Neuronal stem cell (in vitro differentiated cells): ENCODE results near the gene CLMN.
"Not testable (repeated sequence)": the region's sequence is repeated elsewhere in the genome, so short reads cannot be mapped to it uniquely, and the experiment has no call there.

ENCODE experiments used
- DNase-seq: peaks from one replicate; pipeline ENCODE4 v3.0.0-alpha.2; 2013; ENCODE audit warnings: low spot score
- H2AFZ ChIP-seq: one replicate; pipeline ENCODE4 v1.6.1; 2013; ENCODE audit warnings: mild to moderate bottlenecking, low read length, inconsistent platforms
- H2AK5ac ChIP-seq: 2 replicates; pipeline ENCODE4 v1.6.1; 2013; ENCODE audit warnings: low read depth, mild to moderate bottlenecking, inconsistent platforms, low read length, moderate library complexity, mixed read lengths
- H2BK120ac ChIP-seq: 2 replicates; pipeline ENCODE4 v1.6.1; 2013; ENCODE audit warnings: low read depth, mild to moderate bottlenecking, inconsistent platforms, low read length, moderate library complexity, mixed read lengths
- H2BK12ac ChIP-seq: one replicate; pipeline ENCODE4 v1.6.1; 2013; ENCODE audit warnings: low read length, inconsistent platforms
- H2BK15ac ChIP-seq: 2 replicates; pipeline ENCODE4 v1.6.1; 2013; ENCODE audit warnings: mild to moderate bottlenecking, low read length, inconsistent platforms, mixed read lengths
- H2BK5ac ChIP-seq: one replicate; pipeline ENCODE4 v1.6.1; 2013; ENCODE audit warnings: inconsistent platforms, mild to moderate bottlenecking, low read length, moderate library complexity
- H3K14ac ChIP-seq: one replicate; pipeline ENCODE4 v1.6.1; 2013; ENCODE audit warnings: low read length, inconsistent platforms
- H3K18ac ChIP-seq: 2 replicates; pipeline ENCODE4 v1.6.1; 2013; ENCODE audit warnings: low read length, inconsistent platforms
- H3K23ac ChIP-seq: 2 replicates; pipeline ENCODE4 v1.6.1; 2013; ENCODE audit warnings: low read depth, mild to moderate bottlenecking, mixed read lengths, low read length, inconsistent platforms; ENCODE audit not compliant: poor library complexity
- H3K27ac ChIP-seq: replicated peaks from 3 replicates; pipeline ENCODE4 v1.5.1; 2013; ENCODE audit warnings: low read length, inconsistent platforms
- H3K27me3 ChIP-seq, 3 experiments: 2 replicates each; pipeline ENCODE4 v1.6.1; 2013; ENCODE audit warnings: low read length in 3 of 3, mild to moderate bottlenecking in 2 of 3, inconsistent platforms in 1 of 3, low read depth in 1 of 3, mixed read lengths in 1 of 3, moderate library complexity in 1 of 3; ENCODE audit not compliant: control insufficient read depth in 3 of 3, insufficient read depth in 3 of 3
- H3K36me3 ChIP-seq, 2 donors: replicated peaks in 1 of 2; 2 replicates each; pipeline ENCODE4 v1.6.1; 2013; ENCODE audit warnings: low read length in 2 of 2; ENCODE audit not compliant: control insufficient read depth in 2 of 2, insufficient read depth in 2 of 2
- H3K4ac ChIP-seq: 2 replicates; pipeline ENCODE4 v1.6.1; 2013; ENCODE audit warnings: inconsistent platforms, mild to moderate bottlenecking, low read length, moderate library complexity
- H3K4me1 ChIP-seq, 2 donors: 1 replicate in 1 of 2; 2 replicates in 1 of 2; pipeline ENCODE4 v1.6.1; 2013; ENCODE audit warnings: low read length in 2 of 2, low read depth in 1 of 2; ENCODE audit not compliant: control insufficient read depth in 2 of 2, insufficient read depth in 1 of 2
- H3K4me2 ChIP-seq: one replicate; pipeline ENCODE4 v1.6.1; 2013; ENCODE audit warnings: mild to moderate bottlenecking, low read length, inconsistent platforms; ENCODE audit not compliant: insufficient read depth, poor library complexity, severe bottlenecking
- H3K4me3 ChIP-seq, 2 donors: 2 replicates each; pipeline ENCODE4 v1.5.1; 2013; ENCODE audit warnings: low read length in 2 of 2, mild to moderate bottlenecking in 2 of 2, inconsistent platforms in 1 of 2, moderate library complexity in 1 of 2
- H3K79me1 ChIP-seq: one replicate; pipeline ENCODE4 v1.6.1; 2013; ENCODE audit warnings: low read depth, mild to moderate bottlenecking, inconsistent platforms, low read length, moderate library complexity
- H3K9ac ChIP-seq: one replicate; pipeline ENCODE4 v1.6.1; 2013; ENCODE audit warnings: mild to moderate bottlenecking, low read depth, low read length, inconsistent platforms; ENCODE audit not compliant: poor library complexity
- H3K9me3 ChIP-seq, 2 donors: replicated peaks in 1 of 2; 2 replicates each; pipeline versions ENCODE3 to v1.6.1; 2013; ENCODE audit warnings: low read length in 2 of 2, mild to moderate bottlenecking in 2 of 2, inconsistent platforms in 1 of 2, low read depth in 1 of 2, mixed read lengths in 1 of 2, moderate library complexity in 1 of 2; ENCODE audit not compliant: control insufficient read depth in 2 of 2, insufficient read depth in 1 of 2
- H4K8ac ChIP-seq: one replicate; pipeline ENCODE4 v1.6.1; 2013; ENCODE audit warnings: low read depth, mild to moderate bottlenecking, inconsistent platforms, low read length, moderate library complexity
- H4K91ac ChIP-seq: one replicate; pipeline ENCODE4 v1.6.1; 2013; ENCODE audit warnings: low read length, low read depth, mild to moderate bottlenecking, inconsistent platforms; ENCODE audit not compliant: poor library complexity
- WGBS, 2 donors: extraction: QIAGEN DNeasy Blood & Tissue Kit; methylation state at CpG; one replicate each; pipeline ENCODE4 v1.1.7; 2013; ENCODE audit warnings: missing lambda C conversion rate in 2 of 2, mixed read lengths in 1 of 2; ENCODE audit not compliant: insufficient read length in 2 of 2, insufficient replicate concordance in 1 of 2; ENCODE audit errors: extremely low coverage in 2 of 2; 5-methylcytosine and 5-hydroxymethylcytosine counted together

CLMN gene

DNA sequence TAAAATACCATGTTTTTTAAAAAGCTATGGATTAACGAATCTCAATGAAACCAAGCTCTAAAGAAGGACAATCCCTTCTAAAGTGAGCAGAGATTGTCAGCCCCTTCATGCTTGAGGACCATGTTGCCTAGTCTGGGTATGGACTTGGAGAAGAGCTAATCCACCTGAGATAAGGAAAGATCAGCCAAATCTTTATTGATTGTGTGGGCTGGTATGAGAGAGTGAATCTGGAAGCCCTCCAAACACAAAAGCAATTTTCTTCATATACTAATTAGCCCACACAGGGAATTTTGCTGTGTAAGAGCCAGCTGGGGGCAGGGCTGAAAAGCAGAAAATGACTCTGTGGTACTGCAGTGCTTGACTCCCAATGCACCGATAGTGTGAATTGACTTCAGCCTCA is 115.0 kb downstream of the CLMN start:
- Histone ChIP-seq H3K4ac (no peak overlapping the region), H3K27me3 (no peaks in the 10 kb centered on the region), H3K18ac (no peak overlapping the region), H3K9me3 (peaks cover 0 to 11% of the 10 kb centered on the region in 2 donors), H2AK5ac (no peak overlapping the region), H3K4me3 (no peak overlapping the region), H2AFZ (no peak overlapping the region), H2BK5ac (no peak overlapping the region), H3K36me3 (peaks cover 0 to 6% of the 10 kb centered on the region in 2 donors), H3K23ac (no peak overlapping the region), H3K9ac (no peak overlapping the region), H4K8ac (no peak overlapping the region), H3K79me1 (no peaks in the 10 kb centered on the region), H2BK12ac (no peak overlapping the region), H2BK120ac (no peak overlapping the region), H3K4me1 (no peaks in the 10 kb centered on the region), H4K91ac (no peak overlapping the region), H3K27ac (no peak overlapping the region), H3K14ac (no peak overlapping the region), H3K4me2 (no peak overlapping the region), H2BK15ac (no peak overlapping the region)
- DNase-seq, result no peak
- no CpG with 5 or more reads among the region's 2 CpGs for WGBS, 2 donors

DNA sequence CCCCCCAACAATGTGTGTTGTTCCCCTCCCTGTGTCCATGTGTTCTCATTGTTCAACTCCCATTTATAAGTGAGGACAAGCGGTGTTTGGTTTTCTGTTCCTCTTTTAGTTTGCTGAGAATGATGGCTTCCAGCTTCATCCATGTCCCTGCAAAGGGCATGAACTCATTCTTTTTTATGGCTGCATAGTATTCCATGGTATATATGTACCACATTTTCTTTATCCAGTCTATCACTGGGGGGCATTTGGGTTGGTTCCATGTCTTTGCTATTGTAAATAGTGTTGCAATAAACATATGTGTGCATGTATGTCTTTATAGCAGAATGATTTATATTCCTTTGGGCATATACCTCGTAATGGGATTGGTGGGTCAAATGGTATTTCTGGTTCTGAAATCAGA is 118.0 kb downstream of the CLMN start:
- not testable (repeated sequence) for H2AFZ ChIP-seq, H3K9ac ChIP-seq, H3K4me1 ChIP-seq, H3K14ac ChIP-seq, H3K4me3 ChIP-seq, H3K18ac ChIP-seq, H4K8ac ChIP-seq, H2BK12ac ChIP-seq, H2BK5ac ChIP-seq, H2BK120ac ChIP-seq, DNase-seq, H4K91ac ChIP-seq, H3K36me3 ChIP-seq, H3K27ac ChIP-seq, H3K4me2 ChIP-seq, H2AK5ac ChIP-seq, H3K4ac ChIP-seq, H3K27me3 ChIP-seq, H3K79me1 ChIP-seq, H3K23ac ChIP-seq, H2BK15ac ChIP-seq
- peaks cover 0 to 11% of the 10 kb centered on the region in 2 donors for H3K9me3 ChIP-seq
- no CpG with 5 or more reads among the region's 2 CpGs for WGBS, 2 donors

GRCh38 chr14:95200404-95200803 is 119.3 kb downstream of the CLMN start:
- no peak for DNase-seq

DNA sequence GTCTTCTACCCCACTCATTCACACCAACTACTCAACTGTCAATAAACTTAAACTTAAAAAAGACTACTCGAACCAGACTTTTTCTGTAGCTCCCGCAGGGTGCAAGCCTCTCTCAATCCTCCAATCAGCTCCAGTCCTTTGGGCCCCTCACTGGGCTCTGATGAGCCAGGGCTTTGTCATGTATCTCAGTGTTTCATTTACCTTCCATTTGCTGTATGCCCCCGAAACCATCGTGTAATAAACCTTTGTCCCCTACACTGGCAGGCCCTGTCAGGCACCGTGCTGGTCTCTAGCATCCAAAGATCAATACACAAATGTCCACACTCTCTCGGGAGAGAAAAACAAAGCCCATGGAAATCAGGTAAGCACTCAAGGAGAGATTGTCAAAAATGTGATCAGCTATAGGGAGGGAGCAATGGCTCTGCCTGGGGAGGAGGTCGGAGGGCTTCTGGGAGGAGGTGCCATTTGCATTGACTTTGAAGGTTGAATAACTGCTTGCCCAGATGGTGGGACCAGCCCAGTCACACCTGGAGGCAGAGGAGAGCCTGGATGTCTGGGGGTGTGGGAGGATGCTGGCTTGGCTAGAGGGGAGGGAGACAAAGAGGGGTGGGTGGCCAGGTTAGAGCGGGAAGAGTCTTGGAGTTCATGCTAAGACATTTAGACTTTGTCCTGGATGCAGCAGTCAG is 120.3 kb downstream of the CLMN start:
- Histone ChIP-seq H3K4me1 (peaks cover 0 to 12% of the 10 kb centered on the region in 2 donors), H3K14ac (no peak overlapping the region), H3K4me3 (no peak overlapping the region), H3K27ac (no peak overlapping the region), H4K91ac (no peak overlapping the region), H2AFZ (no peak overlapping the region), H3K9me3 (peaks cover 0 to 6% of the 10 kb centered on the region in 2 donors), H2BK5ac (no peak overlapping the region), H3K4ac (no peak overlapping the region), H2BK12ac (no peak overlapping the region), H3K4me2 (no peak overlapping the region), H3K36me3 (peaks cover 0 to 6% of the 10 kb centered on the region in 2 donors), H3K23ac (no peak overlapping the region), H2AK5ac (no peak overlapping the region), H3K79me1 (no peaks in the 10 kb centered on the region), H2BK15ac (no peak overlapping the region), H4K8ac (no peak overlapping the region), H3K18ac (no peak overlapping the region), H3K9ac (no peak overlapping the region), H3K27me3 (no peaks in the 10 kb centered on the region), H2BK120ac (no peak overlapping the region)
- DNase-seq, result no peak
- no CpG with 5 or more reads among the region's 8 CpGs for WGBS, 2 donors

More at GRCh38 chr14:95200404-95200803, 119.3 kb downstream of the CLMN start:
- Histone ChIP-seq H3K4me3 (peak overlapping the region in 1 of 2 donors; percentile 33), H3K14ac (no peak overlapping the region), H2BK15ac (no peak overlapping the region), H3K4me1 (peaks cover 0 to 8% of the 10 kb centered on the region in 2 donors), H3K23ac (no peak overlapping the region), H3K9me3 (peaks cover 0 to 11% of the 10 kb centered on the region in 2 donors), H2AK5ac (no peak overlapping the region), H3K9ac (no peak overlapping the region), H3K36me3 (peaks cover 0 to 6% of the 10 kb centered on the region in 2 donors), H2BK12ac (no peak overlapping the region), H4K8ac (no peak overlapping the region), H3K18ac (no peak overlapping the region), H2AFZ (no peak overlapping the region), H2BK120ac (no peak overlapping the region), H3K27me3 (no peaks in the 10 kb centered on the region), H4K91ac (no peak overlapping the region), H3K4me2 (no peak overlapping the region), H3K27ac (no peak overlapping the region), H3K4ac (no peak overlapping the region), H3K79me1 (no peaks in the 10 kb centered on the region), H2BK5ac (no peak overlapping the region)
- no CpG with 5 or more reads among the region's 7 CpGs for WGBS, 2 donors
